Duodenal mucosa (tissue), 2 donors: ENCODE results near the gene SENP2.
A peak's percentile ranks its signal among the peaks of the same experiment; 100 is the strongest.
"Not testable (repeated sequence)": the region's sequence is repeated elsewhere in the genome, so short reads cannot be mapped to it uniquely, and the experiment has no call there.

Source experiments
- H3K27ac ChIP-seq: one replicate; pipeline ENCODE4 v1.7.0; 2013; ENCODE audit warnings: low read depth, low read length
- H3K27me3 ChIP-seq, 2 donors: one replicate each; pipeline ENCODE4 v1.7.0; 2013; ENCODE audit warnings: low read length in 2 of 2, control low read depth in 1 of 2; ENCODE audit not compliant: insufficient read depth in 2 of 2, control insufficient read depth in 1 of 2
- H3K36me3 ChIP-seq, 2 donors: one replicate each; pipeline ENCODE4 v1.7.0; 2013; ENCODE audit warnings: low read length in 2 of 2, control low read depth in 1 of 2; ENCODE audit not compliant: insufficient read depth in 2 of 2, control insufficient read depth in 1 of 2
- H3K4me1 ChIP-seq, 2 donors: one replicate each; pipeline ENCODE4 v1.7.0; 2013; ENCODE audit warnings: low read length in 2 of 2, control low read depth in 1 of 2; ENCODE audit not compliant: insufficient read depth in 2 of 2, control insufficient read depth in 1 of 2
- H3K4me3 ChIP-seq, 2 donors: one replicate each; pipeline ENCODE4 v1.7.0; 2013; ENCODE audit warnings: low read length in 2 of 2, low read depth in 1 of 2
- H3K9ac ChIP-seq, 2 donors: one replicate each; pipeline ENCODE4 v1.7.0; 2013; ENCODE audit warnings: low read length in 2 of 2, low read depth in 1 of 2
- H3K9me3 ChIP-seq, 2 donors: one replicate each; pipeline ENCODE4 v1.7.0; 2013; ENCODE audit warnings: low read length in 2 of 2, control low read depth in 1 of 2; ENCODE audit not compliant: control insufficient read depth in 1 of 2

Gene SENP2

DNA sequence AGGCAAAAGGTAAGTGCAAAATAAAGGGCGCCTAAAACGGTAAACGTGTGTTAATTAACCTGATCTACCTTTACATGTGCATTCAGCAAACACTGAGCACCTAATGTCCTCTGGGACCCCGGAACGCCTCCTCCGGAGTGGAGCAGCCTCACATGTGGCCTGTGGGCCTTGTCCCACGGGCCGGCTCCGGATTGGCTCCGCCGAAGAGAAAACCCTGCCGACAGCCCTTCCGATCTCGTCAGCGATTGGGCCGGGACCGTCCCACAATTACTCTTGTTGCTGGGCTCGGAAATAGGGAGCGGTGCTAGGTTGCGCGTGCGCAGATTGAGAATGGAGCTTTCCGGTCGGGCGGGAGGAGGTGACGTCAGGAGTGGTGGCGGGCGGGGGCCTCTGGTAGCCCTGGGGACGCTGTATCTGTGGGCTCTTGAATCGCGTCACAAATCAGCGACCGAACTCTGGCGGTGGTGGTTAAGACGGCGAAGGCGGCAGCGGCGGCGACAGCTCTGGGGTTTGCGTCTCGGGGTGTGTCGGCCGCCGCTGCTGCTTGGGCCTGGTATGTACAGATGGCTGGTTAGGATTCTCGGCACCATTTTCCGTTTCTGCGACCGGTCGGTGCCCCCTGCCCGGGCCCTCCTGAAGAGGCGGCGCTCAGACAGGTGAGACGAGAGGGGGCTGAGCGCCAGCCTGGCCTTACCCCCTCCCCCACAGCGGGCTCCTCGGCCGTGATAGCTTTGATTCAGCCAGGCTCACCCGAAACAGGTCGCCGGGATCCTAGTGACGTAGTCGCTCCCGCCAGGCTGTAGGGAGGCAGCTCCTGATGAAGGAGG lies at the start of gene SENP2:
TSS of gene SENP2 (plus strand) at position 437 of the 827 bp plus-strand sequence. CDS start at position 556, 119 bp downstream.
- Histone ChIP-seq H3K9me3 (no peaks in the 10 kb centered on the region), H3K27me3 (no peaks in the 10 kb centered on the region), H3K4me1 (peaks cover 23% of the 10 kb centered on the region in 2 donors), H3K9ac (peak within 1 kb of the TSS; percentile 90 to 97), H3K36me3 (no peaks in the 10 kb centered on the region), H3K27ac (peak within 1 kb of the TSS; percentile 93), H3K4me3 (peak within 1 kb of the TSS; percentile 90 to 93)

DNA sequence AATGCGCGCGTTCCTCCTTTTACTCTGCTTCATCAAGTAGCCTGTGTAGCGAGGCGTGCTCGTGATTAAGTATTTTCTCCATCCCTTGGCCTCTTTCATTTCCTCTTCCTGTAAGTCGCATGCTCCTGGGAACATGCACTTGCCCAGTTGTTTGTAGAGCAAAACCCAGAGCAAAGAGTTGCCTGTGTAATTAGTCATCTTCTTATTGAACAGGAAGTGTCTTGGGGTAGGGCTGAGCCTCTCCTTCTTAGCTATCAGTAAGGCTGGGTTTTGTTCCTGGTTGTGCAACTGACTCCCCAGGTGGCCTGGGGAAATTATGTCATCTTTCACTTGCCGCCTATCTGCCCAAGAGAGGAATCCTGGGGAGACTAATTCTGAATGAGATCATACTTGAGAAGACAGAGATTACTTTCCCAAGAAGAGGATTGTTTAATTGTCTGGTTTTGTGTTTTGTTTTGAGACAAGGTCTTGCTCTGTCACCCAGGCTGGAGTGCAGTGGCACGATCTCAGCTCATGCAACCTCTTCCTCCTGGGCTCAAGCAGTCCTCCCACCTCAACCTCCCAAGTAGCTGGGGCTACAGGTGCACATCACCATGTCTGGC lies 48.6 kb upstream of the SENP2 start:
- no peaks in the 10 kb centered on the region for H3K27me3 ChIP-seq
- H3K9me3 ChIP-seq, result no peaks in the 10 kb centered on the region
- peaks cover 6 to 22% of the 10 kb centered on the region in 2 donors for H3K4me1 ChIP-seq
- H3K27ac ChIP-seq, result peak overlapping the region; percentile 81
- H3K36me3 ChIP-seq, result no peaks in the 10 kb centered on the region
- peak overlapping the region in 1 of 2 donors; percentile 52 for H3K9ac ChIP-seq
- H3K4me3 ChIP-seq, result no peak overlapping the region

DNA sequence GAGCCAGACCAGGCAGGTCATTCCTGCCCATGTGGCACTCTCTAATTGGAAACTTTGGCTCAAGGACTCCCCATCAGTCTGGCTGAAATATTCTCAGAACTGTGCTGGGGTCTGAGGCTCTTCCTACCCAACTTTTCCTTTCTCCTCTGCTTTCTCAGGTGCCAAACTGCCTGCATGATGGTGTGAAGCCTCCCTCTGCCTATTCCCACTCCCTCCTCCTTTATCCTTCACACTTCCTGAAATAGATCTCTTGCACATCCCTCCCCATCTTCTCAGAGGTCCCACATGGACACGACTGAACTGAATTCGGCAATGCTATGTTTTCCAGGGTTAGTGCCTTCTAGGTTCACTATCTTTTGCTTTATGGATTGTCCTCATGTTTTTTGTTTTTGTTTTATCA lies 46.2 kb upstream of the SENP2 start:
- Histone ChIP-seq H3K9me3 (no peaks in the 10 kb centered on the region), H3K27me3 (no peaks in the 10 kb centered on the region), H3K36me3 (no peaks in the 10 kb centered on the region), H3K4me1 (peaks cover 9 to 21% of the 10 kb centered on the region in 2 donors), H3K4me3 (no peak overlapping the region), H3K27ac (no peak overlapping the region), H3K9ac (no peak overlapping the region)

DNA sequence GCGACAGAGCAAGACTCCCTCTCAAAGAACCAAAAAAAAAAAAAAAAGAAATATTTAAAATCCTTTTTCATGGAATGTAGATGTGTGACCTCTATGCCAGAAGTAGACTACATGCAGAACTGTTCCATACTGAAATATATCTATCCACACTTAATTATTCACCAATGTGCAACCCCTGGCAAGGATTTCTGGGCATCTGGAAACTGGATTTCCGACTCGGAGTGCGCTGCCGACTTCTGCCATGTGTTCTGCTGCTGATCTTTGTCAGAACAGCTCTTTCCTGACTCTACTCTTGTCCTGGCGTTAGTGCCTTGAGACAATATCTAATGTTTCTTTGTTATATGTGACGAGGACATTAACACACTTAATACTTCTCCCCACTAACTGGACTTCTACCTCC lies 45.4 kb upstream of the SENP2 start:
- Histone ChIP-seq H3K4me1 (peaks cover 13 to 29% of the 10 kb centered on the region in 2 donors), H3K4me3 (no peak overlapping the region), H3K27ac (no peak overlapping the region), H3K27me3 (no peaks in the 10 kb centered on the region), H3K9ac (no peak overlapping the region), H3K36me3 (no peaks in the 10 kb centered on the region), H3K9me3 (no peaks in the 10 kb centered on the region)

DNA sequence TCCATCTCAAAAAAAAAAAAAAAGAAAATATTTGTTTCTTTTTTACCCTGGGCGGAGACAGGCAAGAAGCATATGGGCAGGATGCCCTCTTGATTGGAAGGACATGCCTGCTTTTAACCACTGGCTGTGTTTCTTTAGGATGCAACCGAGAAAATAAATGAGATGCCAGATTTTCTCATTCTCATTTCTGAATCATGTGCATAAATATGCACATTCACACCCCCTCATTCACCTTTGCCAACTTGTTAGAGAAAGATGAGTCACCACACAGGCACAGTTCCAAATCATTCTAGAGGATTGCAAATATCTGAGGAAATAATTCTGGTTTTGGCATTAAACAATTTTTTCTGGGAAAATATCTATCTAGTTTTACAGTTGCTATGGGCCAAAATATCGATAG lies 37.0 kb upstream of the SENP2 start:
- Histone ChIP-seq H3K9ac (peak overlapping the region in 1 of 2 donors; percentile 23), H3K36me3 (no peaks in the 10 kb centered on the region), H3K9me3 (no peaks in the 10 kb centered on the region), H3K27me3 (no peaks in the 10 kb centered on the region), H3K4me3 (no peak overlapping the region), H3K27ac (no peak overlapping the region), H3K4me1 (peaks cover 10 to 19% of the 10 kb centered on the region in 2 donors)

DNA sequence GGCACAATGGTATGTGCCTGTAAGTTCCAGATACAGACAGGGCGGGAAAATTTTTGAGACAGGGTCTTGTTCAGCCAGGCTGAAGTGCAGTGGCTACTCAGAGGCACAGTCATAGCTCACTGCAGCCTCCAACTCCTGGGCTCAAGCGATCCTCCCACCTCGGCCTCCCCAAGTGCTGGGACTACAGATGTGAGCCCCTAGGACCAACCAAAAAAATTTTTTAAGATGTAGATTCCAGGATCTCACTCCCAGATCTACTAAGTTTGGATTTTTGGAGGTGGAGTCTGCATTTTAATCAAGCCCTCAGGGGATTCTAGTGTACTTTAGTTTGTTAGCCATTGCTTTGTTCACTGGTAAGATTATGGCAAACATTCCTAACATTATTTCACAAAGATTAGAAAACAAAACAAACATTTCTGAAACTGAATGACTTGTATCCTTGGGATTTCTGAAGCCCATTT lies 36.4 kb upstream of the SENP2 start:
- Histone ChIP-seq H3K36me3 (no peaks in the 10 kb centered on the region), H3K4me3 (no peak overlapping the region), H3K27ac (no peak overlapping the region), H3K9me3 (no peaks in the 10 kb centered on the region), H3K27me3 (no peaks in the 10 kb centered on the region), H3K9ac (peak overlapping the region in 1 of 2 donors; percentile 29), H3K4me1 (peaks cover 9 to 17% of the 10 kb centered on the region in 2 donors)

DNA sequence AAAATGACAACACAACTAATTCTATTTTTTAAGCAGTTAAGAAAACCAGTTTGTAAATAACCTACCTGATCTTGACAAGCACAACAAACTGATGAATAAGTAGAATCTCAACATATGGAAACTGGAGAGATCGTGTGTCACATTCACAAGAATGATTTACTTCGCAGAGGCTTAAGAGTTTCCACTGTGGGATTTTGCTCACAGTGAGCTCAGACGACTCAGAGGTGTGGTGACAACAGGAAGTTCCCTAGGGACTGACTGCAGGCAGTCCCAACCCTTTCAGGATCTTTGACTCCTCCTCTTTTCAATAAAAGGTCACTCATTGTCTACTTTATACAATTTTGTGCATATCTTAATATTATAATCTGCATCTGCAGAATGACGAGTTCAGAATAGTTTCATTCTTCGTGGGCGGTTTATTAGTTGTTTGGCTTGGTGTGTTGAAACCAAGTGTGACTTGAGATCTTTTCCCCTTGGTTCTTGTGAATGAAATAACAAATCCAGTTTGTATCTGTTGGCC lies 33.7 kb upstream of the SENP2 start, which contains the start of gene LIPH:
TSS of gene LIPH (minus strand) at position 231 of the 520 bp plus-strand sequence. CDS start at position 114, 117 bp downstream.
- Histone ChIP-seq H3K36me3 (no peaks in the 10 kb centered on the region), H3K27me3 (no peaks in the 10 kb centered on the region), H3K9ac (peak within 1 kb of the TSS; percentile 21 to 58), H3K4me3 (peak within 1 kb of the TSS; percentile 41 to 50), H3K4me1 (peaks cover 7 to 23% of the 10 kb centered on the region in 2 donors), H3K9me3 (no peaks in the 10 kb centered on the region), H3K27ac (peak within 1 kb of the TSS; percentile 39)

DNA sequence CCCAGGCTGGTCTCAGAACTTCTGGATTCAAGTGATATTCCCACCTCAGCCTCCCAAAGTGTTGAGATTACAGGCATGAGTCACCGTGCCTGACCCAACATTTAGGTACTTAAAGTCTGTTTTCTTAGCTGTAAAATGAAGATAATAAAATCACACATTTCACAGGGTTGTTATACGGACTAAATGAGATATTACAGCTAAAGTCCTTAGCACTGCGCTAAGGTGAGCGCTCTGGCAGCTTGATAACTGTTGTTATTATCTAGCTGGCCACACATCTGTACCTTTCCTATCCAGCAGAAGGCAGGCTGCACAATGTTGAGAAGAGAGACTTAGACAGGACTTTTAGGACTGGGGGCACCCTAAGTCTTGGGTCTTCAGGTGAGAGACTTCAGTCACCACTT lies 31.0 kb upstream of the SENP2 start:
- Histone ChIP-seq H3K4me1 (peaks cover 4 to 23% of the 10 kb centered on the region in 2 donors), H3K27ac (no peak overlapping the region), H3K36me3 (no peaks in the 10 kb centered on the region), H3K4me3 (no peak overlapping the region), H3K9me3 (no peaks in the 10 kb centered on the region), H3K27me3 (no peaks in the 10 kb centered on the region), H3K9ac (no peak overlapping the region)

DNA sequence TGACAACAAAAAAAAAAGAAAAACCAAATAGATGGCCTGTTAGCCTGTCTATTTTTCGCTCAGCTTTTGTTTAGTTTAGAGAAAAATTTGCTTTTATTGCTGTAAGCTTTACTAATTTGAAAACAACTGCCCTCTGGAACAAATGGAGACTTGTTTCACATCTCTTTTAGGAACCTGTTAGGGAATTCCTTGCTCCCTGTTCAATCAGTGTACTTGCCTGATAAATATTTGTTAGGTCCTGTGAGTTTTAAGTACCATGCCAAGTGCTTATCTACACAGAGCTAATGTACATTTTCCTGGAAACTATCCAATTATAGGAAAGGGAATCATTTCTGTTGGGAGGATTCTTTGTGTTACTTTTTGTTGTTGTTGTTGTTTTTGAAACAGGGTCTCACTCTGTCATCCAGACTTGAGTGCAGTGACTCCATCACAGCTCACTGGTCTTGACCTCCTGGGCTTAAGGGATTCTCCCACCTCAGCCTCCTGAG lies 30.2 kb upstream of the SENP2 start:
- H3K9me3 ChIP-seq, result no peaks in the 10 kb centered on the region
- no peak overlapping the region for H3K4me3 ChIP-seq
- H3K27ac ChIP-seq, result peak overlapping the region; percentile 39
- H3K27me3 ChIP-seq, result no peaks in the 10 kb centered on the region
- H3K36me3 ChIP-seq, result no peaks in the 10 kb centered on the region
- H3K4me1 ChIP-seq, result peaks cover 4 to 25% of the 10 kb centered on the region in 2 donors
- H3K9ac ChIP-seq, result peak overlapping the region in 1 of 2 donors; percentile 17

DNA sequence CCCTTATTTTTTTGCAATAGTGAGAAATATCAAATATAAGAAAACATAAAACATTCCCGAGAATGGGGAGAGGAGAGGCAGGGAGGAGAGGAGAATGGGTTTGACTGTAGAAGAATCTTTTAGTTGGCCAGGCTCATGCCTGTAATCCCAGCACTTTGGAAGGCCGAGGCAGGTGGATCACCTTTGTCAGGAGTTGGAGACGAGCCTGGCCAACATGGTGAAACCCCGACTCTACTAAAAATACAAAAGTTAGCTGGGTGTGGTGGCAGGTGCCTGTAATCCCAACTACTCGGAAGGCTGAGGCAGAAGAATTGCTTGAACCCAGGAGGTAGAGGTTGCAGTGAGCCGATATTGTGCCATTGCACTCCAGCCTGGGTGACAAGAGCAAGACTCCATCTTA lies 29.5 kb upstream of the SENP2 start:
- H3K4me3 ChIP-seq, H3K36me3 ChIP-seq, H3K27me3 ChIP-seq, H3K9me3 ChIP-seq: not testable (repeated sequence)
- peak overlapping the region; percentile 39 for H3K27ac ChIP-seq
- peak overlapping the region in 1 of 2 donors; percentile 17 for H3K9ac ChIP-seq
- H3K4me1 ChIP-seq, result peaks cover 12 to 25% of the 10 kb centered on the region in 2 donors
